OCI-LY1 (cell line): ENCODE measurements around the gene S100B.

Experiments
- H2AFZ ChIP-seq: fragments of 200-600 bp; sonication (generic), shearing (Covaris generic); 2 replicates; pipeline ENCODE4 v1.6.0; 2014; ENCODE audit warnings: antibody characterized with exemption, mild to moderate bottlenecking, low read length
- H3F3A ChIP-seq: fragments of 200-600 bp; sonication (generic), shearing (Covaris generic); 2 replicates; pipeline ENCODE4 v1.6.0; 2014; ENCODE audit warnings: mild to moderate bottlenecking, antibody characterized with exemption, low read length, moderate library complexity; ENCODE audit not compliant: insufficient read depth
- H3K27ac ChIP-seq: fragments of 200-600 bp; sonication (generic); 2 replicates; pipeline ENCODE4 v1.5.1; 2014; ENCODE audit warnings: low read length, mixed run types, mild to moderate bottlenecking, low read depth; ENCODE audit not compliant: poor library complexity, severe bottlenecking
- H3K27me3 ChIP-seq: fragments of 200-600 bp; sonication (generic); 2 replicates; pipeline ENCODE4 v1.6.0; 2014; ENCODE audit warnings: antibody characterized with exemption, mild to moderate bottlenecking, low read length, moderate library complexity; ENCODE audit not compliant: insufficient read depth
- H3K36me3 ChIP-seq: fragments of 200-600 bp; sonication (generic); 2 replicates; pipeline ENCODE4 v1.6.1; 2014; ENCODE audit warnings: mild to moderate bottlenecking, antibody characterized with exemption, low read length, moderate library complexity, mixed read lengths; ENCODE audit not compliant: insufficient read depth
- H3K4me1 ChIP-seq: fragments of 200-600 bp; sonication (generic); 2 replicates; pipeline ENCODE4 v1.5.1; 2014; ENCODE audit warnings: mild to moderate bottlenecking, low read length, moderate library complexity; ENCODE audit not compliant: insufficient read depth, severe bottlenecking
- H3K4me2 ChIP-seq: fragments of 200-600 bp; sonication (generic), shearing (Covaris generic); 2 replicates; pipeline ENCODE4 v1.6.1; 2014; ENCODE audit warnings: low read length
- H3K4me3 ChIP-seq: fragments of 200-600 bp; sonication (generic); 2 replicates; pipeline ENCODE4 v1.5.1; 2014; ENCODE audit warnings: low read length, low read depth, mild to moderate bottlenecking, mixed read lengths; ENCODE audit not compliant: poor library complexity, severe bottlenecking
- H3K79me2 ChIP-seq: fragments of 200-600 bp; shearing (Covaris generic); 2 replicates; pipeline ENCODE4 v1.6.1; 2016; ENCODE audit warnings: mixed run types, low read length, mixed read lengths; ENCODE audit not compliant: insufficient read depth
- H3K9ac ChIP-seq: fragments of 200-600 bp; sonication (generic), shearing (Covaris generic); 2 replicates; pipeline ENCODE4 v1.6.1; 2014; ENCODE audit warnings: mild to moderate bottlenecking, low read length, mixed read lengths
- H3K9me2 ChIP-seq: fragments of 200-600 bp; sonication (generic), shearing (Covaris generic); 2 replicates; pipeline ENCODE4 v1.6.1; 2014; ENCODE audit warnings: low read depth, mild to moderate bottlenecking, low read length, mixed read lengths
- H3K9me3 ChIP-seq: fragments of 200-600 bp; shearing (Covaris generic); 2 replicates; pipeline ENCODE4 v1.6.1; 2014; ENCODE audit warnings: low read length, mixed read lengths
- H4K20me1 ChIP-seq: fragments of 200-600 bp; sonication (generic), shearing (Covaris generic); 2 replicates; pipeline ENCODE4 v1.6.0; 2016; ENCODE audit warnings: mild to moderate bottlenecking, low read length; ENCODE audit not compliant: insufficient read depth
- EZH2 ChIP-seq: fragments of 200-600 bp; sonication (generic), shearing (Covaris generic); IDR thresholded peaks from 2 replicates; pipeline ENCODE4 v1.8.0; 2017; ENCODE audit warnings: borderline replicate concordance, mixed run types, mild to moderate bottlenecking, antibody characterized with exemption, low read length, moderate library complexity, mixed read lengths
- TF ChIP-seq, protein P1 (sequence below): fragments of 200-600 bp; sonication (generic), shearing (Covaris generic); IDR thresholded peaks from 2 replicates; pipeline ENCODE4 v1.5.1; 2017; ENCODE audit warnings: mild to moderate bottlenecking, antibody characterized with exemption, low read length, moderate library complexity, mixed read lengths

S100B gene

GRCh38 chr21:46597896-46598343 is 7.0 kb downstream of the S100B start:
- Histone ChIP-seq H3K27ac (no peak overlapping the region), H3K27me3 (no peaks in the 10 kb centered on the region), H3K9ac (no peak overlapping the region), H3K9me3 (peaks cover 7% of the 10 kb centered on the region; the same call in 1 of the 2 replicates), H2AFZ (no peak overlapping the region), H4K20me1 (no peaks in the 10 kb centered on the region), H3K4me2 (no peak overlapping the region), H3K4me3 (no peak overlapping the region), H3K79me2 (no peaks in the 10 kb centered on the region), H3K4me1 (no peaks in the 10 kb centered on the region), H3F3A (no peaks in the 10 kb centered on the region), H3K9me2 (no peaks in the 10 kb centered on the region), H3K36me3 (no peaks in the 10 kb centered on the region)
- TF ChIP-seq, protein P1, sequence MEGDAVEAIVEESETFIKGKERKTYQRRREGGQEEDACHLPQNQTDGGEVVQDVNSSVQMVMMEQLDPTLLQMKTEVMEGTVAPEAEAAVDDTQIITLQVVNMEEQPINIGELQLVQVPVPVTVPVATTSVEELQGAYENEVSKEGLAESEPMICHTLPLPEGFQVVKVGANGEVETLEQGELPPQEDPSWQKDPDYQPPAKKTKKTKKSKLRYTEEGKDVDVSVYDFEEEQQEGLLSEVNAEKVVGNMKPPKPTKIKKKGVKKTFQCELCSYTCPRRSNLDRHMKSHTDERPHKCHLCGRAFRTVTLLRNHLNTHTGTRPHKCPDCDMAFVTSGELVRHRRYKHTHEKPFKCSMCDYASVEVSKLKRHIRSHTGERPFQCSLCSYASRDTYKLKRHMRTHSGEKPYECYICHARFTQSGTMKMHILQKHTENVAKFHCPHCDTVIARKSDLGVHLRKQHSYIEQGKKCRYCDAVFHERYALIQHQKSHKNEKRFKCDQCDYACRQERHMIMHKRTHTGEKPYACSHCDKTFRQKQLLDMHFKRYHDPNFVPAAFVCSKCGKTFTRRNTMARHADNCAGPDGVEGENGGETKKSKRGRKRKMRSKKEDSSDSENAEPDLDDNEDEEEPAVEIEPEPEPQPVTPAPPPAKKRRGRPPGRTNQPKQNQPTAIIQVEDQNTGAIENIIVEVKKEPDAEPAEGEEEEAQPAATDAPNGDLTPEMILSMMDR = no peak
- no peak for TF ChIP-seq EZH2

GRCh38 chr21:46597031-46597430 is 7.9 kb downstream of the S100B start:
- no peaks in the 10 kb centered on the region for H3F3A ChIP-seq
- no peaks in the 10 kb centered on the region for H4K20me1 ChIP-seq
- no peaks in the 10 kb centered on the region for H3K36me3 ChIP-seq
- no peak overlapping the region for H3K9ac ChIP-seq
- no peak overlapping the region for H3K4me2 ChIP-seq
- no peak overlapping the region for H3K27ac ChIP-seq
- no peak overlapping the region for H2AFZ ChIP-seq
- no peaks in the 10 kb centered on the region for H3K9me2 ChIP-seq
- TF ChIP-seq, protein P1 = no peak
- no peak for TF ChIP-seq EZH2
- H3K9me3 ChIP-seq = peaks cover 7% of the 10 kb centered on the region; the same call in 1 of the 2 replicates
- H3K27me3 ChIP-seq = no peaks in the 10 kb centered on the region
- no peak overlapping the region for H3K4me3 ChIP-seq
- H3K79me2 ChIP-seq = no peaks in the 10 kb centered on the region
- no peaks in the 10 kb centered on the region for H3K4me1 ChIP-seq

DNA sequence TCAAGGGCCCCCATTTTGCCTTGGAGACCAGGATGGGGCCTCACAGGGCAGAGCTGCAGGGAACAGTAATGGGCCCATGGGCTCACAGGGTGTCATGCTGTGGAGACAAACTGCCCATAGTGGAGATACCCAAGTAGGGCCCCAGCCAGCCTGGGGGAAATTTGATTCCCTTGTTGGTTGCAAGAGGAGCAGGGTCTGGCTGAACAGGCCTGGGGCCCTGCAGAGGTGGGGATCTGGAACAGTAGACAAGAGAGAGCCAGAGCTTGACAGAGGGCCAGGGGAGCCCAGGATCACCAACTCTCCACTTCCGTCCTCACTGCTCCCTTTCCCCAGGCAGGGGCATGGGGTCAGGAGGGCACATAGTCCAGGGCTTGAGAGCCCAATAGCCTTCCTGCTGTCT is 8.7 kb downstream of the S100B start:
- Histone ChIP-seq H3K79me2 (no peaks in the 10 kb centered on the region), H3K4me3 (no peak overlapping the region), H3K27ac (no peak overlapping the region), H3K27me3 (no peaks in the 10 kb centered on the region), H3K9ac (no peak overlapping the region), H3K4me2 (no peak overlapping the region), H4K20me1 (no peaks in the 10 kb centered on the region), H3F3A (no peaks in the 10 kb centered on the region), H3K9me2 (no peaks in the 10 kb centered on the region), H2AFZ (no peak overlapping the region), H3K9me3 (peaks cover 7% of the 10 kb centered on the region; the same call in 1 of the 2 replicates), H3K4me1 (no peaks in the 10 kb centered on the region), H3K36me3 (no peaks in the 10 kb centered on the region)
- TF ChIP-seq, protein P1 = no peak
- TF ChIP-seq EZH2 = no peak
